HCT116 (cell line): ENCODE results near the gene PIWIL4. TPM values are rescaled to one million over a fixed set of nuclear protein-coding genes. Genes with fewer than 3 reads are reported as not detected.

ENCODE experiments used
- ATAC-seq: fragments of 200-7000 bp; cut with Tn5 transposase; 2 replicates; pipeline ENCODE4 v1.9.1; 2020; ENCODE audit warnings: mild to moderate bottlenecking, moderate library complexity
- BruUV-seq: library from RNA; stranded (reverse); fragments of 400-500 nt; replicated peaks from 2 replicates; lab custom pipeline; 2021; lab: Mats Ljungman, UMichigan
- CTCF ChIA-PET: fragments of 300-600 bp; sonication (Branson Sonifier 250); formaldehyde crosslinking; loops from one replicate; lab custom pipeline; 2021; ENCODE audit warnings: antibody characterized with exemption; lab: Charles Lee
- POLR2A ChIA-PET: fragments of 300-600, 350-600 bp; sonication (Branson Sonifier 250); formaldehyde crosslinking; loops from one replicate; lab custom pipeline; 2021; ENCODE audit warnings: antibody characterized with exemption; lab: Charles Lee
- RAD21 ChIA-PET, 2 experiments: fragments of 300-600 bp; sonication (Branson Sonifier 250); formaldehyde crosslinking; loops; one replicate each; lab custom pipeline; 2023; ENCODE audit warnings: low total read pairs in 2 of 2; ENCODE audit not compliant: uncharacterized antibody in 2 of 2, unreplicated experiment in 2 of 2, low non-redundant PET in 1 of 2; lab: Charles Lee
- DNase-seq: peaks from one replicate; pipeline ENCODE4 v3.0.0-alpha.2; 2010; ENCODE audit warnings: low read depth, low spot score
- H2AFZ ChIP-seq: fragments of 200-600 bp; shearing (Covaris generic), sonication (generic); 2 replicates; pipeline ENCODE4 v1.6.1; 2017; ENCODE audit warnings: low read depth, mixed run types, mixed read lengths, antibody characterized with exemption, low read length; ENCODE audit not compliant: poor library complexity, severe bottlenecking
- H3K27ac ChIP-seq: 2 replicates; pipeline ENCODE4 v1.5.1; 2012; ENCODE audit warnings: low read depth, low read length
- H3K27me3 ChIP-seq: fragments of 200-600 bp; sonication (generic); 2 replicates; pipeline ENCODE4 v1.6.1; 2016; ENCODE audit warnings: mixed run types, low read length, mixed read lengths; ENCODE audit not compliant: insufficient read depth
- H3K36me3 ChIP-seq, 2 experiments: fragments of 200-500 bp in 1 of 2; fragments of 200-600 bp in 1 of 2; sonication (Bioruptor generic) in 1 of 2; sonication (generic) in 1 of 2; 2 replicates each; pipeline versions ENCODE4 v1.5.1 to v1.6.1; 2014 to 2016; ENCODE audit warnings: low read length in 2 of 2, inconsistent platforms in 1 of 2, mixed read lengths in 1 of 2, mixed run types in 1 of 2; ENCODE audit not compliant: insufficient read depth in 2 of 2, control insufficient read depth in 1 of 2
- H3K4me1 ChIP-seq, 2 experiments: fragments of 200-600 bp in 1 of 2; sonication (generic) in 1 of 2; 2 replicates each; pipeline versions ENCODE4 v1.5.1 to v1.6.1; 2012 to 2017; ENCODE audit warnings: low read length in 2 of 2, inconsistent platforms in 1 of 2, mild to moderate bottlenecking in 1 of 2, mixed read lengths in 1 of 2, mixed run types in 1 of 2, moderate library complexity in 1 of 2; ENCODE audit not compliant: insufficient read depth in 2 of 2, control insufficient read depth in 1 of 2
- H3K4me2 ChIP-seq: fragments of 200-600 bp; sonication (generic); 2 replicates; pipeline ENCODE4 v1.6.1; 2017; ENCODE audit warnings: mixed run types, low read length, mixed read lengths
- H3K4me3 ChIP-seq, 2 experiments: fragments of 200-600 bp in 1 of 2; sonication (generic) in 1 of 2; replicated peaks in 1 of 2; 2 replicates each; pipeline ENCODE4 v1.5.1; 2011 to 2016; ENCODE audit warnings: low read length in 2 of 2, control low read depth in 1 of 2, low read depth in 1 of 2, mild to moderate bottlenecking in 1 of 2, mixed read lengths in 1 of 2, mixed run types in 1 of 2
- H3K79me2 ChIP-seq: fragments of 200-600 bp; sonication (generic); 2 replicates; pipeline ENCODE4 v1.6.1; 2017; ENCODE audit warnings: mild to moderate bottlenecking, mixed run types, low read length, moderate library complexity, mixed read lengths; ENCODE audit not compliant: insufficient read depth
- H3K9ac ChIP-seq: fragments of 200-600 bp; sonication (generic); 2 replicates; pipeline ENCODE4 v1.6.1; 2016; ENCODE audit warnings: low read length, mixed read lengths
- H3K9me2 ChIP-seq: fragments of 200-600 bp; sonication (generic), shearing (Covaris generic); 2 replicates; pipeline ENCODE4 v1.6.1; 2017; ENCODE audit warnings: mixed run types, mild to moderate bottlenecking, moderate library complexity; ENCODE audit not compliant: insufficient read depth
- H3K9me3 ChIP-seq, 2 experiments: fragments of 200-500 bp in 1 of 2; fragments of 200-600 bp in 1 of 2; sonication (Bioruptor generic) in 1 of 2; sonication (generic) in 1 of 2; 2 replicates each; pipeline ENCODE4 v1.6.1; 2014 to 2017; ENCODE audit warnings: low read length in 2 of 2, mixed read lengths in 2 of 2, inconsistent platforms in 1 of 2, low read depth in 1 of 2, mild to moderate bottlenecking in 1 of 2, mixed run types in 1 of 2, moderate library complexity in 1 of 2; ENCODE audit not compliant: control insufficient read depth in 1 of 2, insufficient read depth in 1 of 2
- H4K20me1 ChIP-seq: fragments of 200-600 bp; sonication (generic), shearing (Covaris generic); 2 replicates; pipeline ENCODE4 v1.6.1; 2017; ENCODE audit warnings: mixed run types, mild to moderate bottlenecking, moderate library complexity; ENCODE audit not compliant: insufficient read depth
- ATF3 ChIP-seq: IDR thresholded peaks from 2 replicates; pipeline ENCODE4 v1.6.1; 2012
- CBX3 ChIP-seq: IDR thresholded peaks from 2 replicates; pipeline ENCODE4 v1.6.1; 2012; ENCODE audit warnings: low read depth
- CEBPB ChIP-seq: IDR thresholded peaks from 2 replicates; pipeline ENCODE4 v1.6.1; 2012; ENCODE audit warnings: low read depth
- CTCF ChIP-seq, 3 experiments: fragments of 200-600 bp in 1 of 3; sonication (generic) in 1 of 3; IDR thresholded peaks in 2 of 3; conservative IDR thresholded peaks in 1 of 3; 2 replicates each; pipeline ENCODE4 v1.5.1; 2012 to 2017; ENCODE audit warnings: low read depth in 2 of 3, low read length in 2 of 3, antibody characterized with exemption in 1 of 3, borderline replicate concordance in 1 of 3, control low read depth in 1 of 3, mild to moderate bottlenecking in 1 of 3, mixed read lengths in 1 of 3, mixed run types in 1 of 3, moderate library complexity in 1 of 3; ENCODE audit not compliant: insufficient read depth in 1 of 3
- EGR1 ChIP-seq: IDR thresholded peaks from 2 replicates; pipeline ENCODE4 v1.6.1; 2012; ENCODE audit warnings: low read depth
- ELF1 ChIP-seq: IDR thresholded peaks from 2 replicates; pipeline ENCODE4 v1.6.1; 2012; ENCODE audit warnings: low read depth, borderline replicate concordance
- EZH2phosphoT487 ChIP-seq: fragments of 200-600 bp; IDR thresholded peaks from 2 replicates; pipeline ENCODE4 v1.6.1; 2018; ENCODE audit warnings: antibody characterized with exemption, borderline replicate concordance
- FOSL1 ChIP-seq: IDR thresholded peaks from 2 replicates; pipeline ENCODE4 v1.6.1; 2012; ENCODE audit warnings: low read depth
- JUND ChIP-seq: IDR thresholded peaks from 2 replicates; pipeline ENCODE4 v1.6.1; 2012
- POLR2A ChIP-seq: IDR thresholded peaks from 2 replicates; pipeline ENCODE4 v1.7.0; 2011; ENCODE audit warnings: borderline replicate concordance; ENCODE audit not compliant: insufficient read depth, insufficient read length; ENCODE audit errors: extremely low read depth
- POLR2AphosphoS5 ChIP-seq: IDR thresholded peaks from 2 replicates; pipeline ENCODE4 v1.6.1; 2011; ENCODE audit warnings: mild to moderate bottlenecking, low read depth, low read length, moderate library complexity
- RAD21 ChIP-seq: IDR thresholded peaks from 2 replicates; pipeline ENCODE4 v1.6.1; 2012; ENCODE audit warnings: low read depth, mild to moderate bottlenecking
- SP1 ChIP-seq: IDR thresholded peaks from 2 replicates; pipeline ENCODE4 v1.6.1; 2012; ENCODE audit warnings: low read depth
- SRF ChIP-seq: IDR thresholded peaks from 2 replicates; pipeline ENCODE4 v1.6.1; 2012; ENCODE audit warnings: low read depth
- TCF7L2 ChIP-seq: IDR thresholded peaks from 2 replicates; pipeline ENCODE4 v1.7.0; 2011; ENCODE audit warnings: borderline replicate concordance, inconsistent platforms; ENCODE audit not compliant: insufficient read depth, insufficient read length; ENCODE audit errors: extremely low read depth
- ZNF274 ChIP-seq: fragments of 200-500 bp; sonication (Bioruptor generic); IDR thresholded peaks from 2 replicates; pipeline ENCODE4 v1.6.1; 2014; ENCODE audit warnings: mild to moderate bottlenecking, low read depth, low read length, inconsistent platforms
- intact Hi-C: fragments of 100-400 bp; cut with micrococcal nuclease; formaldehyde crosslinking; loops from 2 replicates; pipeline ENCODE4 v1.10.0; 2022
- total RNA-seq: library from RNA; stranded (reverse); gene quantifications from one replicate; pipeline ENCODE4 v1.2.1, GENCODE V29; 2021; ENCODE audit not compliant: unreplicated experiment

Gene PIWIL4
- total RNA-seq, 1 experiment from 2014 or later, result 0.34 TPM

GRCh38 chr11:94653561-94653960 lies 86.4 kb downstream of the PIWIL4 start:
- H3K9me3 ChIP-seq, result no peaks in the 10 kb centered on the region
- no peak overlapping the region for H2AFZ ChIP-seq
- H3K4me3 ChIP-seq, result no peak overlapping the region
- TF ChIP-seq EGR1, result no peak
- TF ChIP-seq SP1, result no peak
- TF ChIP-seq JUND, result no peak
- TF ChIP-seq POLR2AphosphoS5, result no peak
- TF ChIP-seq RAD21, result no peak
- TF ChIP-seq TCF7L2, result no peak
- no peak for TF ChIP-seq CEBPB
- no peak for TF ChIP-seq ELF1
- no peak for TF ChIP-seq CBX3
- TF ChIP-seq FOSL1, result no peak
- no peak for TF ChIP-seq ZNF274
- TF ChIP-seq EZH2phosphoT487, result no peak
- no peak for TF ChIP-seq SRF
- no peak for TF ChIP-seq POLR2A
- TF ChIP-seq ATF3, result no peak
- no peak for TF ChIP-seq CTCF (IDR thresholded peaks at IDR 0.05 in 2 of 3, conservative IDR thresholded peaks at IDR 0.05 in 1 of 3; ENCODE audit: borderline replicate concordance in 1 of 3, insufficient read depth in 1 of 3, low read depth in 2 of 3, low read length in 2 of 3)
- TF ChIP-seq, all 23 proteins: peak for 0
- Histone ChIP-seq H3K27ac (no peak overlapping the region), H3K9me2 (no peaks in the 10 kb centered on the region), H4K20me1 (no peaks in the 10 kb centered on the region), H3K36me3 (no peaks in the 10 kb centered on the region; a peak in 1 of 4 replicates), H3K9ac (no peak overlapping the region), H3K4me1 (no peaks in the 10 kb centered on the region), H3K27me3 (no peaks in the 10 kb centered on the region), H3K79me2 (no peaks in the 10 kb centered on the region), H3K4me2 (no peak overlapping the region)
- DNase-seq (no peak), ATAC-seq (no peak)
- ChIA-PET POLR2A (no interaction called here), CTCF (no interaction called here), RAD21 (no interaction called here)
- intact Hi-C loops, result no loop called here
- BruUV-seq, result no TSS peak
